Activated CD4-positive, alpha-beta T cell treated with anti-CD3 and anti-CD28 coated beads for 36 hours (primary cell): ENCODE data around the gene NPPB. TPM values are rescaled to one million over a fixed set of nuclear protein-coding genes. Genes with fewer than 3 reads are reported as not detected.

Experiments used
- ATAC-seq: fragments of 200-7000 bp; cut with Tn5 transposase; one replicate; pipeline ENCODE4 v1.10.0; 2021; ENCODE audit warnings: mild to moderate bottlenecking, moderate library complexity
- CTCF ChIA-PET: fragments of 350-600 bp; sonication (Branson Sonifier 250); formaldehyde crosslinking; loops from one replicate; lab custom pipeline; 2021; ENCODE audit warnings: antibody characterized with exemption; lab: Charles Lee
- POLR2A ChIA-PET: fragments of 350-600 bp; sonication (Branson Sonifier 250); formaldehyde crosslinking; loops from one replicate; lab custom pipeline; 2021; ENCODE audit warnings: antibody characterized with exemption, inconsistent platforms; lab: Charles Lee
- DNase-seq: peaks from one replicate; pipeline ENCODE4 v3.0.0-alpha.2; 2020
- H3K27ac Mint-ChIP-seq: one replicate; pipeline ENCODE4 v1.8.0; 2021; ENCODE audit warnings: mixed read lengths
- H3K27me3 Mint-ChIP-seq: one replicate; pipeline ENCODE4 v1.8.0; 2021; ENCODE audit warnings: mixed read lengths
- H3K36me3 Mint-ChIP-seq: one replicate; pipeline ENCODE4 v1.8.0; 2021; ENCODE audit warnings: low read depth, mixed read lengths
- H3K4me1 Mint-ChIP-seq: one replicate; pipeline ENCODE4 v1.8.0; 2021; ENCODE audit warnings: mixed read lengths
- H3K4me3 Mint-ChIP-seq: one replicate; pipeline ENCODE4 v1.8.0; 2021; ENCODE audit warnings: mild to moderate bottlenecking, moderate library complexity, mixed read lengths
- H3K9me3 Mint-ChIP-seq: one replicate; pipeline ENCODE4 v1.8.0; 2021; ENCODE audit warnings: low read depth, mixed read lengths
- intact Hi-C, 2 experiments: fragments of 100-400 bp; cut with DNase I in 1 of 2; cut with micrococcal nuclease in 1 of 2; formaldehyde crosslinking; loops; one replicate each; pipeline versions ENCODE4 v1.14.2 to v1.15.1; 2022 to 2024; cut with DNase I, micrococcal nuclease
- total RNA-seq, 2 experiments: library from RNA; stranded (reverse); gene quantifications; one replicate each; pipeline ENCODE4 v1.2.3, GENCODE V29; 2021

The NPPB gene
- total RNA-seq, 2 experiments from 2014 or later = not detected

GRCh38 chr1:11880911-11881748, 22.4 kb upstream of the NPPB start:
- POLR2A ChIA-PET = interaction anchor here (1.3 kb wide), 1 partner anchor 27 kb away, joined by 5 read pairs; no protein-coding TSS in a partner anchor

GRCh38 chr1:11880181-11880575, 21.4 kb upstream of the NPPB start:
- ChIA-PET CTCF (interaction anchor here (0.6 to 1.1 kb wide), 3 partner anchors 12 to 965 kb away, joined by 3 read pairs; no protein-coding TSS in a partner anchor), POLR2A (interaction anchor here (0.7 kb wide), 1 partner anchor 29 kb away, joined by 4 read pairs; no protein-coding TSS in a partner anchor)
- Mint-ChIP-seq H3K27me3 (peaks cover 2% of the 10 kb centered on the region), H3K27ac (no peak overlapping the region), H3K4me1 (no peaks in the 10 kb centered on the region), H3K36me3 (no peaks in the 10 kb centered on the region), H3K9me3 (no peaks in the 10 kb centered on the region), H3K4me3 (no peak overlapping the region)
- ATAC-seq = no peak
- DNase-seq = no peak
- intact Hi-C loops = no loop called here

More at GRCh38 chr1:11880911-11881748, 22.4 kb upstream of the NPPB start:
- CTCF ChIA-PET = interaction anchor here (0.6 to 0.7 kb wide), 2 partner anchors 640 to 966 kb away, joined by 3 read pairs; no protein-coding TSS in a partner anchor
- H3K27me3 Mint-ChIP-seq = peaks cover 2% of the 10 kb centered on the region
- DNase-seq (no peak), ATAC-seq (no peak)
- no peak overlapping the region for H3K4me3 Mint-ChIP-seq
- H3K4me1 Mint-ChIP-seq = no peaks in the 10 kb centered on the region
- H3K9me3 Mint-ChIP-seq = no peaks in the 10 kb centered on the region
- intact Hi-C loops = no loop called here
- H3K36me3 Mint-ChIP-seq = no peaks in the 10 kb centered on the region
- H3K27ac Mint-ChIP-seq = no peak overlapping the region

- DNase-seq (no peak), ATAC-seq (no peak)
- POLR2A ChIA-PET = interaction anchor here (0.7 kb wide), 1 partner anchor 30 kb away, joined by 4 read pairs; no protein-coding TSS in a partner anchor
- Mint-ChIP-seq H3K9me3 (no peaks in the 10 kb centered on the region), H3K27ac (no peak overlapping the region), H3K4me3 (no peak overlapping the region), H3K36me3 (no peaks in the 10 kb centered on the region), H3K27me3 (peaks cover 2% of the 10 kb centered on the region), H3K4me1 (no peaks in the 10 kb centered on the region)
- intact Hi-C loops = no loop called here
- CTCF ChIA-PET = interaction anchor here (1.1 kb wide), 1 partner anchor 12 kb away, joined by 3 read pairs; no protein-coding TSS in a partner anchor
Observed at GRCh38 chr1:11879311-11880180, 20.8 kb upstream of the NPPB start.

- Mint-ChIP-seq H3K4me3 (no peak overlapping the region), H3K27ac (no peak overlapping the region), H3K27me3 (peaks cover 2% of the 10 kb centered on the region), H3K36me3 (no peaks in the 10 kb centered on the region), H3K4me1 (no peaks in the 10 kb centered on the region), H3K9me3 (no peaks in the 10 kb centered on the region)
- ChIA-PET POLR2A (no interaction called here), CTCF (no interaction called here)
- no peak for DNase-seq
- intact Hi-C loops = no loop called here
- ATAC-seq = no peak
Observed at GRCh38 chr1:11878891-11879190, 20.1 kb upstream of the NPPB start.

- Mint-ChIP-seq H3K36me3 (no peaks in the 10 kb centered on the region), H3K4me1 (no peaks in the 10 kb centered on the region), H3K27me3 (peaks cover 2% of the 10 kb centered on the region), H3K9me3 (no peaks in the 10 kb centered on the region), H3K4me3 (no peak overlapping the region), H3K27ac (no peak overlapping the region)
- no peak for ATAC-seq
- CTCF ChIA-PET = interaction anchor here (0.6 kb wide), 1 partner anchor 304 kb away, joined by 3 read pairs; no protein-coding TSS in a partner anchor
- no peak for DNase-seq
- POLR2A ChIA-PET = no interaction called here
- intact Hi-C loops = no loop called here
Observed at GRCh38 chr1:11878081-11878890, 19.5 kb upstream of the NPPB start.

- H3K36me3 Mint-ChIP-seq = no peaks in the 10 kb centered on the region
- peaks cover under 1% of the 10 kb centered on the region for H3K27me3 Mint-ChIP-seq
- H3K4me3 Mint-ChIP-seq = no peak overlapping the region
- DNase-seq (no peak), ATAC-seq (no peak)
- intact Hi-C loops = no loop called here
- POLR2A ChIA-PET = no interaction called here
- no peaks in the 10 kb centered on the region for H3K9me3 Mint-ChIP-seq
- CTCF ChIA-PET = no interaction called here
- H3K4me1 Mint-ChIP-seq = no peaks in the 10 kb centered on the region
- H3K27ac Mint-ChIP-seq = no peak overlapping the region
Observed at GRCh38 chr1:11877074-11877473, 18.3 kb upstream of the NPPB start.

GRCh38 chr1:11875094-11875493, 16.3 kb upstream of the NPPB start:
- intact Hi-C loops = no loop called here
- POLR2A ChIA-PET = no interaction called here
- no peak for DNase-seq

GRCh38 chr1:11874624-11875023, 15.9 kb upstream of the NPPB start:
- intact Hi-C loops = no loop called here
- DNase-seq = no peak
- no peak for ATAC-seq
- Mint-ChIP-seq H3K9me3 (no peaks in the 10 kb centered on the region), H3K27me3 (no peaks in the 10 kb centered on the region), H3K36me3 (no peaks in the 10 kb centered on the region), H3K4me3 (no peak overlapping the region), H3K27ac (no peak overlapping the region), H3K4me1 (no peaks in the 10 kb centered on the region)
- ChIA-PET CTCF (no interaction called here), POLR2A (no interaction called here)

More at GRCh38 chr1:11875094-11875493, 16.3 kb upstream of the NPPB start:
- no peaks in the 10 kb centered on the region for H3K9me3 Mint-ChIP-seq
- no peaks in the 10 kb centered on the region for H3K36me3 Mint-ChIP-seq
- no peak overlapping the region for H3K27ac Mint-ChIP-seq
- no peak overlapping the region for H3K4me3 Mint-ChIP-seq
- ATAC-seq = no peak
- CTCF ChIA-PET = no interaction called here
- no peaks in the 10 kb centered on the region for H3K27me3 Mint-ChIP-seq
- H3K4me1 Mint-ChIP-seq = no peaks in the 10 kb centered on the region

- ChIA-PET POLR2A (no interaction called here), CTCF (no interaction called here)
- Mint-ChIP-seq H3K4me1 (no peaks in the 10 kb centered on the region), H3K9me3 (no peaks in the 10 kb centered on the region), H3K27ac (no peak overlapping the region), H3K27me3 (no peaks in the 10 kb centered on the region), H3K4me3 (no peak overlapping the region), H3K36me3 (no peaks in the 10 kb centered on the region)
- ATAC-seq = no peak
- intact Hi-C loops = no loop called here
- DNase-seq = no peak
Observed at GRCh38 chr1:11874258-11874562, 15.5 kb upstream of the NPPB start.

GRCh38 chr1:11873395-11874257, 14.9 kb upstream of the NPPB start:
- no peaks in the 10 kb centered on the region for H3K27me3 Mint-ChIP-seq
- ChIA-PET POLR2A (no interaction called here), CTCF (interaction anchor here (0.6 to 0.7 kb wide), 3 partner anchors 122 to 221 kb away, joined by 3 to 4 read pairs (median 3); no protein-coding TSS in a partner anchor)
- intact Hi-C loops = no loop called here
- no peak overlapping the region for H3K4me3 Mint-ChIP-seq
- H3K27ac Mint-ChIP-seq = no peak overlapping the region
- no peaks in the 10 kb centered on the region for H3K4me1 Mint-ChIP-seq
- no peaks in the 10 kb centered on the region for H3K36me3 Mint-ChIP-seq
- ATAC-seq = no peak
- no peaks in the 10 kb centered on the region for H3K9me3 Mint-ChIP-seq
- DNase-seq = no peak
